ENCODE data around the gene KRT25.

- TF ChIP-seq POLR2AphosphoS5 (IDR thresholded peaks at IDR 0.05), result no peak
- no peak for TF ChIP-seq EP300 (conservative IDR thresholded peaks at IDR 0.05; ENCODE audit: poor library complexity, severe bottlenecking)
These were observed 37.4 kb downstream of the KRT25 start for GRCh38 chr17:40717776-40718175.
